AG04449 (cell line): ENCODE measurements around the gene AQP10.
"Not testable (repeated sequence)": the region's sequence is repeated elsewhere in the genome, so short reads cannot be mapped to it uniquely, and the experiment has no call there.

ENCODE experiments used
- CTCF ChIA-PET: fragments of 350-600 bp; formaldehyde crosslinking; extraction: SDS; loops from one replicate; lab custom pipeline; 2021; ENCODE audit warnings: antibody characterized with exemption; lab: Yijun Ruan, JAX
- POLR2A ChIA-PET: fragments of 400-600, 350-600 bp; formaldehyde crosslinking; extraction: SDS; loops from one replicate; lab custom pipeline; 2020; ENCODE audit warnings: antibody characterized with exemption, inconsistent platforms; lab: Yijun Ruan, JAX
- DNase-seq: peaks from one replicate; pipeline ENCODE4 v3.0.0-alpha.2; 2010; ENCODE audit warnings: low read depth, low spot score
- H3K4me3 ChIP-seq: 2 replicates; pipeline ENCODE4 v1.5.1; 2011; ENCODE audit warnings: low read depth, mild to moderate bottlenecking, control low read depth, low read length
- CTCF ChIP-seq: IDR thresholded peaks from one replicate; pipeline ENCODE4 v1.5.1; 2011; ENCODE audit warnings: mild to moderate bottlenecking, moderate library complexity, low read length, control low read depth, inconsistent platforms; ENCODE audit not compliant: insufficient read depth; ENCODE audit errors: missing control alignments

The AQP10 gene

GRCh38 chr1:154353966-154354365, 33.1 kb downstream of the AQP10 start:
- CTCF ChIA-PET: interaction anchor here (0.6 to 23.5 kb wide), 5 partner anchors 9 to 206 kb away, joined by 3 to 546 read pairs (median 3); partner anchors contain the start of genes AQP10 and ATP8B2
- POLR2A ChIA-PET: interaction anchor here (0.8 kb wide), 1 partner anchor 14 kb away, joined by 3 read pairs; no protein-coding TSS in a partner anchor
- TF ChIP-seq CTCF: no peak
- no peak overlapping the region for H3K4me3 ChIP-seq
- DNase-seq: no peak

GRCh38 chr1:154358519-154358918, 37.6 kb downstream of the AQP10 start:
- POLR2A ChIA-PET: no interaction called here
- CTCF ChIA-PET: interaction anchor here (0.9 to 1.5 kb wide), 2 partner anchors 16 to 24 kb away, joined by 3 to 4 read pairs; no protein-coding TSS in a partner anchor
- no peak overlapping the region for H3K4me3 ChIP-seq
- TF ChIP-seq CTCF: no peak
- no peak for DNase-seq

- no peak for DNase-seq
- CTCF ChIA-PET: interaction anchor here (1.5 to 2.8 kb wide), 2 partner anchors 25 to 119 kb away, joined by 3 to 16 read pairs; no protein-coding TSS in a partner anchor
- no peak for TF ChIP-seq CTCF
- no peak overlapping the region for H3K4me3 ChIP-seq
- POLR2A ChIA-PET: no interaction called here
Measured at GRCh38 chr1:154360288-154360687, 39.4 kb downstream of the AQP10 start.

GRCh38 chr1:154360881-154361280, 40.0 kb downstream of the AQP10 start:
- not testable (repeated sequence) for DNase-seq, H3K4me3 ChIP-seq
- ChIA-PET CTCF (interaction anchor here (0.7 to 2.8 kb wide), 6 partner anchors 8 to 118 kb away, joined by 3 to 16 read pairs (median 4); no protein-coding TSS in a partner anchor), POLR2A (interaction anchor here (0.6 kb wide), 1 partner anchor 811 kb away, joined by 3 read pairs; no protein-coding TSS in a partner anchor)

GRCh38 chr1:154361357-154361756, 40.5 kb downstream of the AQP10 start:
- ChIA-PET POLR2A (interaction anchor here (0.6 kb wide), 1 partner anchor 810 kb away, joined by 3 read pairs; no protein-coding TSS in a partner anchor), CTCF (interaction anchor here (0.7 to 2.8 kb wide), 7 partner anchors 8 to 118 kb away, joined by 3 to 16 read pairs (median 3); no protein-coding TSS in a partner anchor)
- no peak for DNase-seq
- no peak for TF ChIP-seq CTCF
- H3K4me3 ChIP-seq: no peak overlapping the region

- no peak overlapping the region for H3K4me3 ChIP-seq
- ChIA-PET POLR2A (no interaction called here), CTCF (no interaction called here)
- DNase-seq: no peak
- TF ChIP-seq CTCF: no peak
Measured at GRCh38 chr1:154371436-154371835, 50.5 kb downstream of the AQP10 start.

GRCh38 chr1:154373777-154374357, 53.0 kb downstream of the AQP10 start:
- POLR2A ChIA-PET, H3K4me3 ChIP-seq, DNase-seq: not testable (repeated sequence)
- CTCF ChIA-PET: interaction anchor here (1.5 kb wide), 1 partner anchor 39 kb away, joined by 3 read pairs; no protein-coding TSS in a partner anchor
